SH-SY5Y (cell line): Measurements from ENCODE around the gene MACF1.

Source experiments
- GATA2 ChIP-seq: IDR thresholded peaks from 2 replicates; pipeline ENCODE4 v1.6.1; 2011; ENCODE audit warnings: mild to moderate bottlenecking, low read depth, low read length
- GATA3 ChIP-seq: IDR thresholded peaks from 2 replicates; pipeline ENCODE4 v1.6.1; 2011; ENCODE audit warnings: low read depth, mild to moderate bottlenecking, low read length, moderate library complexity

The MACF1 gene

DNA sequence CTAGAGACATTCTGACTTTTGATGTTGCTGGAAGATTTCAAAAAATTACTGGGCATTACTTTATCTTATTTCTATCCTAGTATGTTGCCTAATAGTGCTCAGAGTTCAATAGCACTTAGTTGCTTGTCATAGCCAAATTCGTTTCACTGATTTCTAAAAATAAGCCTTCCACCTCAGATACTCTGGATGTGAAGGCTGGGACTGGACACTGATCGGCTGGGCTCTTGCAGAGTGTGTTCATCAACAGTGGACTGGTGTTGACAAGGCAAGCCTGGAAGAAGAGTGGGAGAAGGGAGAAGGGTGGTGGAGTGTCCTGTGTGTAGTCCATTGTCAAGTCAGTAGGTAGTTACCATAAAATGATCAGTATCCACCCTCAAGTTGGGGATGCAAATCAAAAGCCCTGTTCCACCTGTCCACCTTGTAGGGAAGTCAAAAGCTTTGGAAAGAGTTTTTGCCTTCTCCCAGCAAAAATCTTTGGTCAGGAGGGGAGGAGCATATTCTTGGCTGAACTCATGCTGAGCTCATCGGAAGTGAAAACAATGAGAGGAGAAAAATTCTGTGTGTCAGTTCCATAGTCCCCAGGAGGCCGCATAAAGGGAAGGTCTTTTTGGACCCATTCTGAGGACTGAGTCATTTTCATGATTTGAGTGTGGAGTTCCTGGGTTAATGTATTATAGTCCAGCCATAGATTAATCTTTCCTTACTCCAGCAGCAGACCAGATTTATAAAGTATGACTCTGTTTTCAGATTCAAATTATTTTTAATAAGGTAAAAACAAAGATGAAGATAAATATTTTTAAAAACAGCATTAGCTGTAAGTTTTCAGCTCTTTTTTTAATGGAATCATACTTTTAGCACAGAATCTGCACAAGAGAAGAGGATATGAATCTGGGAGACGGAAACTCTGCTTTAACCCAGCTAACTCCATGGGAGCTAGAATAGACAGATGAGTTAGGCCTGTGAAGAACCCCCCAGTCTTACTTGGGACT is 187.5 kb downstream of the MACF1 start:
- no peak for TF ChIP-seq GATA2
- no peak for TF ChIP-seq GATA3

DNA sequence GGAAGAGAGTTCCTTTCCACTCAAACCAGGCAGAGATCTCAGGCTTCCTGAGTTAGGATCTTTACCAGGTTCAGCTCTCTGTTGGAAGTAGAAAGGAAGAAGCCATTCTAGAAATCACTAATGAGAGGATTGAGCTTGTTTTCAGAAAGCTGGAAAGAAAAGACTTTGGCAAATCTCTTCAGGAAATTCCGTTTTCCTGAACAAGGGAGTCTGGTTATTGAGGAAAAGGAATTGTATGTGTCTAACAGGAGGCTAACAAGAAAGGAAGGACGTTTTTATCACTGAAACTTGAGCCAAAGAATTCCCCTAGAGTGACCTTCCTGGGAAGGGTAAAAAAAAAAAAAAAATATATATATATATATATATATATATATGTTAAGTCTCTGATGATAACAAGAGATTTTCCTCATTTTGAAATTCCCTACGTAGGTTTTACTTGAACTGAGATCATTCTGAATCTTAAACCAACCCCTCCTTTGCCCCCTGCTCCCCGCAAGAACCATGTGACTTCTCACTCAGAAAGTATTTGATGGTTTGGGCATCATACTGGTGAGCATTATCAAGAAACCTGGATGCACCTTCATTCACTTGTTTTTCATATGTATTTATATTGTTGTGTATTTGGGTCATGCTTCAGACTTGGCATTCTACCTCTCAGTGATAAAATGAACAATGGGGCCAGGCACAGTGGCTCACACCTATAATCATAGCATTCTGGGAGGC is 188.5 kb downstream of the MACF1 start:
- no peak for TF ChIP-seq GATA3
- no peak for TF ChIP-seq GATA2

DNA sequence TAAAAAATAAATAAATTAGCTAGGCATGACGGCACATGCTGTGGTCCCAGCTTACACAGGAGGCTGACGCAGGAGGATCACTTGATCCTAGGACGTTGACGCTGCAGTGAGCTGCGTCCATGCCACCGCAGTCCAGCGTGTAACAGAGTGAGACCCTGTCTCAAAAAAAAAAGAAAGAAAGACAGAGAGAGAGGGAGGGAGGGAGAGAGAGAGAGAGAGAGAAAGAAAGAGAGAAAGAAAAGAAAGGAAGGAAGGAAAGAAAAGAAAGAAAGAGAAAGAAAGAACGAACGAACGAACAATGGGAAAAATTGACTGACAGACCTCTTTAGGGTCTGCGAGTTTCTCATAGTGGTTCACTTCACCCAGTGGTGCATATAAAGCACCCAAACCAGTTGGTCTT is 189.2 kb downstream of the MACF1 start:
- TF ChIP-seq GATA3 (no peak), GATA2 (no peak)

DNA sequence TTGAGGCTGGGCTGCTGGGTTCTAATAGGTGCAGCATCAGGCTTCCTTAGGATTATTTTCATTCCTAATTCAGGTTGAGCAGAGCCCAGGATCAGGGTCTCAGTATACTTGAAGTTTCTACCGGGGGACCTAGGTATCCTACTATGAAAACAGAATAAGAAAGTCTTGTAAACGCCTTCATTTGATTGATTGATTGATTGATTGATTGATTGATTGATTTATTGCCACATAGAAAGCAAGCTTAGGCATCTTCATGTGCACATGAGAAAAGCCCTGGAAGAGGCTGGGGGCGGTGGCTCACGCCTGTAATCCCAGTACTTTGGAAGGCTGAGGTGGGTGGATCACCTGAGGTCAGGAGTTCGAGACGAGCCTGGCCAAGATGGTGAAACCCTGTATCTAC is 189.6 kb downstream of the MACF1 start:
- TF ChIP-seq GATA3 (no peak), GATA2 (no peak)

DNA sequence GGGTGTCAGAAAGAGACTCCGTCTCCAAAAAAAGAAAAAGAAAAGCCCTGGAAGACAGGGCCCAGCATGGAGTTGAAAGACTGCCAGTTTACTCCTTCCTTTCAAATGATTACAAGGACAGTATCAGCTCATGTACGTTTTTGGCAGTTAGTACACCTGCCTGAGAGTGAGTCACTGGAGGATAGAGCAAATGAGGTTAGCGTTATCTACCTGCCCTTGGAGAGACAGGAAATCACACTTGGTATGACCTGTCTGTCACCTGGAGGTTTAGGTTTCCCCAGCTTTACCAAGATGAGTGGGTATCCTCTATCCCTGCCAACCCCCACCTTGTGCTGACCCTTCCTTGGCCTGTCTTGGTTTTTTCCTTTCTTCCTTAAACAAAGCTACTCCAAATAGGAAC is 190.1 kb downstream of the MACF1 start:
- TF ChIP-seq GATA2 = no peak
- TF ChIP-seq GATA3 = no peak

DNA sequence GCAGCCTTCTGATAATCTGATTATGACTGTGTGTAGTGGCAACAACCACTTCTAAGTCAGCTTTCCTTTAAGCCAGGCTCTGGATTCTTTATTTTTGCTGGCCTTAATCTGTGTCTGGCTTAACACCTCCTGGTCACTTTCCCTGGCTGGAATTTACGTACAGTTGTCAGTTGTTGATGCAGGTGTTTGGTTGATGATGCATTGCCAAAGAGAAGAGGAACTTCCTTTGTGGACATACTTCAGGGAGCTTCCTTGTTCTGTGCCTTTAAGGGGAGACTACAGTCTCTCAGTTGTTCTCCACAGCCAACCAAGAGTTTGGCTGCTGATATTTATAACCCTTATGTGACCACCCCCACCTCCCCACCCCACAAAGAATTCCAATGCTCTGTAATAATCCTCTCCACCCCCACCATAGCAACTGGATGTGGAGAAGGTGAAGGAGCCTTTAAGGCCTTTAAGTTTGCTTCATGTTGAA is 190.9 kb downstream of the MACF1 start:
- TF ChIP-seq GATA3 (no peak), GATA2 (no peak)

GRCh38 chr1:39396671-39397070 is 192.2 kb downstream of the MACF1 start:
- TF ChIP-seq GATA3 = no peak
- TF ChIP-seq GATA2 = no peak

DNA sequence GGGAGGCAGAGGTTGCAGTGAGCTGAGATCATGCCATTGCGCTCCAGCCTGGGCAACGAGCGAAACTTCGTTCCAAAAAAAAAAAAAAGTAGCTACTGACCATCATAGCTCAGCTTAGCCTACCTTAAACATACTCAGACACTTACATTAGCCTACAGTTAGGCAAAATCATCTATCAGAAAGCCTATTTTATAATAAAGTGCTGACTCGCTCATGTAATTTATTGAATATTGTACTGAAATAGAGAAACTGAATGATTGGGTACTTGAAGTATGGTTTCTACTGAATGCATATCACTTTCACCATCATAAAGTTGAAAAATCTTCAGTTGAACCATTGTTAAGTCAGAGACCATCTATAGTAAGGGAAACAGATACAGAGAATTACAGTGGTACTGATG is 193.0 kb downstream of the MACF1 start:
- TF ChIP-seq GATA3 (no peak), GATA2 (no peak)

DNA sequence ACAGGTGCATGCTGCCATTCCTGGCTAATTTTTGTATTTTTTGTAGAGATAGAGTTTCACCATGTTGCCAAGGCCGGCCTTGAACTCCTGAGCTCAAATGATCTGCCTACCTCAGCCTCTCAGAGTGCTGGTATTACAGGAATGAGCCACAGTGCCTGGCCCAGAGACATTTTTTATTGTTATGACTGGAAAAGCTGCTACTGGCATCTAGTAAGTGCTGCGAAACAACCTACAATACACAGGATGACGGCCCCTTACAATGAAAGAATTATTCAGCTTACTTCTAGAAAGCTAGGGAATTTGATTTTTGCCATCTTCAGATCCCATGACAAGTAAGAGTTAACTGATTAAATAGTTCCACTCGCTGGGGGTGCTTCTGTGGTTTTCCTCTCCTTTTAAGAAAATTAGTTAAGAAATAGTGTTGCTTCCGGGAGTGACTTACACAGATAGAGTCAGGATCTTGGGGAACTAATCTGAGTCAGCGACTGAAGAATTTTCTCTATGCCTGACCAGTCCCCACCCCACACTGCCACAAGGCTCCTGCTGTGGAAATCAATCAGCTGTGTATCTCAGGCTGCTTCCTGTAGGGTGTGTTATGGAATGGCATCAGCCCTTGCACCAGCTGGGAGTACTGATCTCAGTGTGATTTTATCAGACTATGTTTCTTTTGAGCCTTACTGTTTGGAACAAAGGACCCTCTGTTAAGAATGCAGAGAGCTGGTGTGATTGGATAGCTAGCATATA is 194.0 kb downstream of the MACF1 start:
- TF ChIP-seq GATA2 (peak; percentile 47; the same call in 1 of the 2 replicates), GATA3 (no peak)

DNA sequence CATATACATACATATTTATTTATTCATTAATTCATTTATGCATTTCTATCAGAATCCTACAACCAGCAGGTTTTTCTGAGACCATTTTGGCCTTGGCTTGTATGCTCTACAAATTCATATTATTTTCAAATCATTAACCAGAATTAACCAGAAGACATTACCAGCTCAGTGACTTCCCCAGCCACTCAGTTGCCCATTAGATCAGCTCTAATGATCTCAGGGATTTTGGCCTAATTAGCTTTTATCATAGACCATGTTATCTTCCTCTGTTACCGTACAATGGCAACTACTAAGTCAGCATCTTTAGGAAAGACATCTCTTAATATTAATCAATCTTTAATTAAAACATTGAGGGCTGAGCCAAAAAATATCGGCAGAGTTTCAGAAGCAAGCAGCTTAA is 196.6 kb downstream of the MACF1 start:
- TF ChIP-seq GATA2 = no peak
- TF ChIP-seq GATA3 = no peak

GRCh38 chr1:39404876-39405275 is 200.4 kb downstream of the MACF1 start:
- TF ChIP-seq GATA3 = no peak

GRCh38 chr1:39405358-39405757 is 200.9 kb downstream of the MACF1 start:
- no peak for TF ChIP-seq GATA3
- no peak for TF ChIP-seq GATA2

DNA sequence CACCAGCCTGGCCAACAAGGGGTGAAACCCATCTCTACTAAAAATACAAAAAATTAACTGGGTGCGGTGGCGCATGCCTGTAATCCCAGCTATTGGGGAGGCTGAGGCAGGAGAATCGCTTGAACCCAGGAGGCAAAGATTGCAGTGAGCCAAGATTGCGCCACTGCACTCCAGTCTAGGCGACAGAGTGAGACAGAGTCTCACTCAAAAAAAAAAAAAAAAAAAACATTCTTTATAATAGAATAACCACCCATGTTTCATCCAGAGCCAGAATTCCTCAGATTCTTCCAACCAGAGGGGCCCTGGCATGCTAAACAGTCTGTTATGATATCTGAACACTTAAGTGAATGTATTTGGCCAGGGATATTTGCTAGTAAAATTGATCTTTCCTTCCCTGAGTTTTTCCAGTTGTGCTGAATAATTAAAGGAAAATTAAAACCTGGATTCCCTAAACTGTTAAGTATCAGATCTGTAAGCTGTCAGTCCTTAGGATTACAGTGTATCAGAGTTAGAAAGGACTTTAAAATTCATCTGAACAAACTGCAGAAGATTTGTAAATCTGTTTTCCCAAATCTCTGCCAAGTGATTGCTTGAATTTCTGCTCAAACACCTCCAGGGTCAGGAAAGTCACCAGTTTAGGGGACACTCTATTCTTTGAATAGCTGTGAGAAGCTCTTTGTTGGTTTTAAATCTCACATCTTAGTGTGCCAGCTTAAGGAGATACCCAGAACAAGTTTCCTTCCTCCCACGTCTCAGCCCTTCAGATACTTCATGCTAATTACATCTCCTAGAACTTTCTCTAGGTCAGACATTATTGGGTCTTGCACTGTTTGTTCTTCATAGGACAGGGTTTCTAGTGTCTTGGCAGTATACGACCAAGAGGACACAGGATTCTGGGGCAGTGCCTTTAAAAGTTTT is 202.3 kb downstream of the MACF1 start:
- TF ChIP-seq GATA2 = no peak

GRCh38 chr1:39407510-39407895 is 203.0 kb downstream of the MACF1 start:
- TF ChIP-seq GATA3 = no peak
- no peak for TF ChIP-seq GATA2
